Hypothalamus (tissue), 51 donors: ENCODE results near the gene CRX.
"Not testable (repeated sequence)": the region's sequence is repeated elsewhere in the genome, so short reads cannot be mapped to it uniquely, and the experiment has no call there.

ENCODE experiments used
- DNase-seq, 51 donors: peaks; one replicate each; lab custom pipeline; 2025; lab: John Stamatoyannopoulos, UW

Gene CRX

DNA sequence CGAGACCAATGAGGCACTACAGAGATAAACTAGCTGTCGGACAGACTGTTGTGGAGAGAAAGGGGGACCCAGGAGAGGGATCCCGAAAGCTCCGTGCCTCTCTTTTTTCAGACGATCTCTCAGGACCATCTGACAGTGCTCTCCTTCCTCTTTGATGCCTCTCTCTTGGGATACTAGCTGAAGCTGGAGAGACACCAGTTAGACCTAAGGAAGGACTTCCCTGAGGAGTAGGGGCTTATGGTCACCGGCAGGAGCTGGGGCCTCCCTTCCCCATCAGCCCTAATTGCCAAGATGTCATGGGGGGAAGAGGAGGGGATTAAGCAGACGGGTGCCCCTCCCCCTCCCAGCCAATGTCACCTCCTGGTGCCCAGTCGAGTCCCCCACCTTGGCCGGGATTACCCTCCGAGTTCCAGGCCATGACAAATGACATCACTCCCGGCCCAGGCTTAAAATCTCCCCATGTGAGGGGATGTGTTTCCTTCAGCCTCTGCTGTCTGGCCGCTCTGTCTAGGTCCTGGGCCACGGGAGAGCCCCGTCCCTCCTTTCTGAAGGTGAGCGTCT lies at the start of gene CRX:
CRX (plus strand) TSS at position 478 of the 561 bp plus-strand sequence. CDS start 12,507 bp downstream, outside the sequence.
- DNase-seq = no peak

DNA sequence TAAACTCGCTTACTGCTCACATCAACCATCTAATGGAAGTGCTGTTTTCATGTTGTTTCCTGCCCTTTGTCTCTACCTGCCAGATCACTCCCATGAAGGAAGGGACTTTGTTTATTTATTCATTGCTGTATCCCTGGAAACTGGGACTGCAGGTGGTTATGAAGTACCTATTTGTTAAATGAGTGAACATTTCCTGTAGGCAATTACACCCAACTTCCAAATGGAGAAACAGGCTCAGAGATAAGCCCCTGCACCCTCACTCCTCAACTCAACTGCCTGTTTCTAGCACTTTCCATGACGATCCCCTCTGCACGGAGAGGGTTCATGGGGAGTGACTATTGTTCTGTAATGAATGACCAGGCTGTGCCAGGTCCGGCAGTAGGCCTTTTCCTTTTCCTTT lies 45.2 kb upstream of the CRX start:
- DNase-seq = peak in 5 of 51 donors; percentile 4 to 28 (median 20)

DNA sequence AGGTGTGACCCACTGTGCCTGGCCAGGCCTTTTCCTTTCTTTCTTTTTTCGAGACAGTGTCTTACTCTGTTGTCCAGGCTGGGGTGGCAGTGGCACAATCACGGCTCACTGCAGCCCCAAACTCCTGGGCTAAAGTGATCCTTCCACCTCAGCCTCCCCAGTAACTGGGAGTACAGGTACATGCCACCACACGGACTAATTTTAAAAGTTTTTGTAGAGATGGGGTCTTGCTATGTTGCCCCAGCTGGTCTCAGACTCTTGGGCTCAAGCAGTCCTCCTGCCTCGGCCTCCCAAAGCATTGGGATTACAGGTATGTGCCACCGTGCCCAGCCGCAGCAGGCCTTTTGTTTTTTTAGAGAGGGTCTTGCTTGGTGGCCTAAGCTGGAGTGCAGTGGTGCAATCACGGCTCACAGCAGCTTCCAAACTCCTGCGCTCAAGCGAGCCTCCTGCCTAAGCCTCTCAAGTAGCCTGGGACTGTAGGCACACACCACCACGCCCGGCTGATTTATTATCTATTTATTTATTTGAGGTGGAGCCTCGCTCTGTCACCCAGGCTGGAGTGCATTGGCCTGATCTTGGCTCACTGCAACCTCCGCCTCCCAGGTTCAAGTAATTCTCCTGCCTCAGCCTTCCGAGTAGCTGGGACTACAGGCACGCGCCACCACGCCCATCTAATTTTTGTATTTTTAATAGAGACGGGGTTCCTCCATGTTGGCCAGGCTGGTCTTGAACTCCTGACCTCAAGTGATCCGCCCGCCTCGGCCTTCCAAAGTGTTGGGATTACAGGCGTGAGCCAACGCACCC lies 44.3 kb upstream of the CRX start:
- not testable (repeated sequence) for DNase-seq

- peak; percentile 50 to 96 (median 82) for DNase-seq
Observed at GRCh38 chr19:47778049-47778953, 43.4 kb upstream of the CRX start, which contains the start of gene SELENOW. SELENOW (plus strand) TSS chr19:47778703; CDS start chr19:47778786, 83 bp downstream.

DNA sequence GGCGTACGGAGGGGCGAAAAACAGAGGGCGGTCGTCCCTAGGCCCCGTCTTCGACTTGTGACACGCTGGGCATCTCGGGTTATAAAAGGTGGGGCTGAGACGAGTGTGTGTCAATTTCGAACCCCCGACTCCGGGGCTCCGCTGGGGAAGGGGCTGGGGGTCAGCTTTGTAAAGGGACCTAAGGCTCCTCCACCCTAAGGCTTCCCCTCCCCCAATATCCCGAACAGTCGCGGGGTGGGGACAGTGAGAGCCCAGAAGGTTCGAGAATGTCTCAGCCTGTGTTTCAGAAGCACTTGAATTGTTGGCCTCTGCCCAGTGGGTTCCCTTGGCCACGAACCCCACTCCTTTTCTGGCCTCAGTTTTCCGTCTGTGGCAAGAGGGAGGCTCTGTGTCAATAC lies 42.8 kb upstream of the CRX start:
- DNase-seq = peak in 42 of 51 donors; percentile 9 to 74 (median 42)

DNA sequence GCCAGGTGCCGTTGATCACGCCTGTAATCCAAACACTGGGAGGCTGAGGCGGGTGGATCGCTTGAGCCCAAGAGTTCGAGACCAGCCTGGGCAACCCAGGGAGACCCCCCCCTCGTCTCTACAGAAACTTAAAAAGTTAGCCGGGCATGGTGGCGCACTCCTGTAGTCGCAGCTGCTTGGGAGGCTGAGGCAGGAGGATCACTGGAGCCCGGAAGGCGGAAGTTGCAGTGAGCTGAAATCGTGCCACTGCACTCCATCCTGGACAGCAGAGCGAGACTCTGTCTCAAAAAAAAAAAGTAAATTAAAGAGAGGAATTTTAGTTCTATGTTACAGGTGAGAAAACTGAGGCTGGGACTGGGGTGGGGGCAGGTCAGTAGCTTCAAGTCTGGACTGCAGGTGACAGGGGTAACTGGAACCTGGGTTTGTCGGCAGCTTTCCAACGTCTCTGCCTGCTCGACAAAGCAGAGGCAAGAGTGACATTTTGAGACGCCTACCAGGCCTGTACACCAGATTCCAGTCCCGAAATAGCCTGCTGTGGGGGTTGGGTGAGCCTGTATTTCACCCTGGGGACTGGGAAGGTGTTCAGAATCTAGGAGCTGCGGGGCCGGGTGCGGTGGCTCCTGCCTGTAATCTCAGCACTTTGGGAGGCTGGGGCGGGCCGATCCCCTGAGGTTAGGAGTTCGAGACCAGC lies 42.1 kb upstream of the CRX start:
- DNase-seq = peak in 20 of 51 donors; percentile 4 to 46 (median 10)

GRCh38 chr19:47780215-47780551 lies 41.6 kb upstream of the CRX start:
- no peak for DNase-seq

DNA sequence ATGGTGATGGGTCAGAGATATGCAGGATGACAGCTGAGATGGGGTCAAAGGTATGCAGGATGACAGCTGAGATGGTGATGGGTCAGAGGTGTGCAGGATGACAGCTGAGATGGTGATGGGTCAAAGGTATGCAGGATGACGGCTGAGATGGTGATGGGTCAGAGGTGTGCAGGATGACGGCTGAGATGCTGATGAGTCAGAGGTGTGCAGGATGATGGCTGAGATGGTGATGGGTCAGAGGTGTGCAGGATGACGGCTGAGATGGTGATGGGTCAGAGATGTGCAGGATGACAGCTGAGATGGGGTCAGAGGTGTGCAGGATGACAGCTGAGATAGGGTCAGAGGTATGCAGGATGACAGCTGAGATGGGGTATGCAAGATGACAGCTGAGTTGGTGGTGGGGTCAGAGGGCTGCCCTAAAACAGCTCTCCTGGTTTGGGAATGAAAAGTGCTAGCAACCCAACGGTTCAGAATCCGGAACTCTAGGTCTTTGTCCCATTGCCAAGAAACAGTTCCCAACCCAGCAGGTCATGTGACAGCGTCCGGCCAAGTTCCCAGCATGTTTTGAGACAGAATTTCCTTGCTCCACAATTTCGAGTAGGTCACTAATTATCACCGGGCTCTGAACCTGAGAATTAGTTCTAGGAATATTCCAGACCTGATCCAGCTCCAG lies 40.0 kb upstream of the CRX start:
- peak in 40 of 51 donors; percentile 5 to 74 (median 41) for DNase-seq

DNA sequence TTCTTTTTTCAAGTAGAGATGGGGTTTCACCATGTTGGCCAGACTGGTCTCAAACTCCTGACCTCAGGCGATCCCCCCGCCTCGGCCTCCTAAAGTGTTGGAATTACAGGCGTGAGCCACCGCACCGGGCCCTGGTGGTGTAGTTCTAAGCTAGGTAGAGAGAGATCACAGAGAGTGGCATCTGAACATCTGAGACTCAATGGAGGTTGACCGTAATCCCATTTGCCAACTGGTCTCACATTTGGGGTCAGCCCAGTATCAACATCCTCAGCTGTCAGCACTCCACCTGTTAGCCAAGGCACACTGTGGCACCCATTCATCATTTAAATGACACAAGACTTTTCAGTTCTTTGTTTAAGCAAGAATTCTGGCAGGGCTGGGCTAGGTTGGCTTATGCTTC lies 35.2 kb upstream of the CRX start:
- DNase-seq = no peak

DNA sequence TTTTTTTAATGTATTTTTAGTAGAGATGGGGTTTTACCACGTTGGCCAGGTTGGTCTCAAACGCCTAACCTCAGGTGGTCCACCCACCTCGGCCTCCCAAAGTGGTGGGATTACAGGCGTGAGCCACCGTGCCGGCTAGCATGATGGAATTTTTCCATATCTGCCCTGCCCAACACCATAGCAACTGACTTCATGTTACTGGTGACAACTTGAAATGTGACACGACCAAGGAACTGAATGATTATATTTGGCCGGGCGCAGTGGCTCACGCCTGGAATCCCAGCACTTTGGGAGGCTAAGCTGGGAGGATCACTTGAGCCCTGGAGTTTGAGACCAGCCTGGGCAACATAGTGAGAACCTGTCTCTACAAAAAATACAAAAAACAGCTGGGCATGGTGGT lies 34.4 kb upstream of the CRX start:
- DNase-seq = not testable (repeated sequence)

DNA sequence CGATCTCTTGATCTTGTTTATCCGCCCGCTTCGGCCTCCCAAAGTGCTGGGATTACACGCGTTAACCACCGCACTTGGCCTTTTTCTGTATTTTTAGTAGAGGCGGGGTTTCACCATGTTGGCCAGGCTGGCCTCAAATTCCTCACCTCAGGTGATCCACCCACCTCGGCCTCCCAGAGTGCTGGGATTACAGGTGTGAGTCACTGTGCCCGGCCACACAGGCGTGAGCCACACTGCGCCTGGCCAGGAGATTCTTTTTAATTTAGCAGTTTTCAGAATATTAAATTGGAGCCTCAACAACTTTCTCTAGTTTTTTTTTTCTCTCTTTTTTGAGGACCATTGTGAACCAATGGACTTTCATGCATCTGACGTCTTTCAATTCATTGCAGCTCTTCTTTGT lies 31.9 kb upstream of the CRX start:
- DNase-seq = not testable (repeated sequence)

DNA sequence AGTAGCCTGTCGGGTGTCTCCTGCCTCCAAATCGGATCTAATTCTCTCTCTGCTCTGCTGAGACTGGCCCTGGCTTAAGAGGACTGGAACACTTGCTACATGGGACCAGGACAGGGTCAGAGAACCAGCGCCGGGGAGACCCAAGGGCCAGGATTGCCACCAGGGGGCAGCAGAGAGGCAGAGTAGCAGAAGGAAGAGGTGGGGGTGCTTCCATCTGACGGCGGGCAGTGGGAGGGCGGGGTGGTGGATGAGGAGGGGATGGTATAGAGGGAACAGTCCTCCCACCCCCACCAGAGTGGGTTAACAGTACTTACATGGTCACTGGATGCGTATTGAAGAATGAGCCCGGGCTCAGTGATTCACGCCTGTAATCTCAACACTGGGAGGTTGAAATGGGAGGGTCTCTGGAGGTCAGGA lies 31.3 kb upstream of the CRX start:
- DNase-seq = peak in 47 of 51 donors; percentile 1 to 87 (median 55)

- DNase-seq = no peak
Observed at GRCh38 chr19:47792616-47793015, 29.1 kb upstream of the CRX start.

DNA sequence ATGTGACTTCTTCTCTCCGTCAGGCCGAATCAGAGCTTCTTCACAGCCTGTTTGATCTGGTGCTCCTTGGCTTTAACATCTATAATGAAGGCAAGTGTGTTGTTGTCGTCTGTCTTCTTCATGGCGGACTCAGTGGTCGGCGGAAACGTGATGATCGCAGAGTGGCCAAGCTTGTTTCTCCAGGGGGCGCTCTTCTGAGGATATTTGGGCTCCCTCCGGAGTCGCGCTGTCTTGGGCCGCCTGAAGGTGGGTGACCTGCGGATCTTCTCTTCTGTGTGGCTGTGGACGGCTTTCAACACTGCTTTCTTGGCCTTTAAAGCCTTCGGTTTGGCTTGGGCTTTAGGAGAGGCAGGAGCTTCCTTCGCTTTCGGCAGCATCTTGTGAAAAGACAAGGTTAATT lies 27.2 kb upstream of the CRX start:
- no peak for DNase-seq

DNA sequence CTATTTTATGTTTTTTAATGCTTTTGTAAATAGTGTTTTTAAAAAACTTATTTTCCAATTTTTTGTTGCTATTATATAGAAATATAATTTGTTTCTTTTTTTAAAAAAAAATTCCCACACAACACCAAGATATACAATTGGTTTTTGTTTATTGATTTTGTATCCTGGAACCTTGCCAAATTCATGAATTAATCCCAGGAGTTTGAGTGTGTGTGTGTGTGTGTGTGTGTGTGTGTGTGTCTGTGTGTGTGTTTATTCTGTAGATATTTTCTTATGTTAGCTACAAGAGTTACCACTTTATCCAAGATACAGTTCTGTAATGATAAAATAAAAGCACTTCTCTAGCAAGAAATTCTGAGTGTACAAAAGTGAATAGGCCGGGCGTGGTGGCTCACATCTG lies 25.0 kb upstream of the CRX start:
- no peak for DNase-seq

GRCh38 chr19:47797996-47798903 lies 23.5 kb upstream of the CRX start:
- no peak for DNase-seq

DNA sequence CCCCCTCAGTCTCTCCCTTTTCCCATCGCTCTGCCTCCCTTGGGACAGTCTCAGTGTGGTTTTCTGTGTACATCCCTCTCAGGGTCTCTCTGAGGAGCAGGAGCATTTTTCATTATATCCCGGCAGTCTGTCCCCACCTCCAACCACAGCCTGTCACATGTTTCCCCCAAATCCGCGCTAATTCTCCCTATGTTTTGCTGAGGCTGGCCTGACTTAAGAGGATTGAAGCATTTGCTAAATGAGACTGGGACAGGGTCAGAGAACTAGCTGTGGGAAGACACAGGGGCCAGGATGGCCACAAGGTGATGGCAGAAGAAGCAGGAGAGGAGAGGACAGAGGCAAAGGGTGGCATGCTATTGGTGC lies 22.9 kb upstream of the CRX start:
- DNase-seq = no peak

- no peak for DNase-seq
Observed at GRCh38 chr19:47801270-47801669, 20.5 kb upstream of the CRX start.

DNA sequence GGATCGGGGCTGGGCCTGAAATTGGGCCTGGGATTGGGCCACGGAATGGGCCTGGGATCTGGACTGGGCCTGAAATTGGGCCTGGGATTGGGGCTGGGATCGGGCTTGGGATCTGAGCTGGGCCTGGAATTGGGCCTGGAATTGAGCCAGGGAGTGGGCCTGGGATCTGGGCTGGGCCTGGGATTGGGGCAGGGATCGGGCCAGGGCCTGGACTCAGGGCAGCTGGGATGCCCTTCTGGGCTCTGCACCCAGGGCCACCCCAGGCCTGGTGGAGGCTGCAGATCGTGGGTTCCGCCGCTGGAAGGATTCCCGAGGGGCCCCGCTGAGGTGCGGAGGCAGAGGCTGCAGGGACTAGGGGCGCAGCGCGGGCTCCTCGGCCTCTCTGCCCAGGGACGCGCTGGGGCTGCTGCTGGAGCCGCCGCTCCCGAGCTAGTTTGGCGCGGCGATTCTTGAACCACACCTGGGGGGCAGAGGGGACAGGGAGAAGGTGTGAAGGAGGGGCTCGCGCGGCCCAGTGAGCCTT lies 19.2 kb upstream of the CRX start:
- no peak for DNase-seq
